Measurements from ENCODE around the gene LRRN3. TPM values are rescaled to one million over a fixed set of nuclear protein-coding genes. Genes with fewer than 3 reads are reported as not detected.

The LRRN3 gene
- total and polyA plus RNA-seq, 2 donors from 2014 or later = 0.54 to 1.1 TPM

DNA sequence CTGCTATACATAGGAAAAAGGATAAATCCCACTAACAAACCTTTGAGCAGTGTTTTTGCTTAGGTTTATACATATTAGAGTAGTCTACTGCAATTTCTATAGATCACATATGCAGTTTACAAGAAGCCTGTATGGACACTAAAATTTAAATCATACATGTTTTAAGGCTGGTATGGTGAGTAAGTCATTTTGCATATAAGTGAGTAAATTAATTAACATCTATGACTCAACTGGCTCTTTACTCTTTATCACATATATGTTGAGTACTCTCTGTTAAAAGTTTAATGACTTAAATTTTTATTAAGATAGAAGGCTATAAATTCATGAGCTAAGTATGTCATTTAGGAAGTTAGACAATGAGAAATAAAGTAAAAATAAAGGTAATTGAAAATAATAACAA is 69.4 kb downstream of the LRRN3 start:
- DNase-seq (no peak), FAIRE-seq (no peak)
- H3K9ac ChIP-seq (ENCODE audit: low read length in 3 of 3) = no peak overlapping the region
- TF ChIP-seq, protein P1, sequence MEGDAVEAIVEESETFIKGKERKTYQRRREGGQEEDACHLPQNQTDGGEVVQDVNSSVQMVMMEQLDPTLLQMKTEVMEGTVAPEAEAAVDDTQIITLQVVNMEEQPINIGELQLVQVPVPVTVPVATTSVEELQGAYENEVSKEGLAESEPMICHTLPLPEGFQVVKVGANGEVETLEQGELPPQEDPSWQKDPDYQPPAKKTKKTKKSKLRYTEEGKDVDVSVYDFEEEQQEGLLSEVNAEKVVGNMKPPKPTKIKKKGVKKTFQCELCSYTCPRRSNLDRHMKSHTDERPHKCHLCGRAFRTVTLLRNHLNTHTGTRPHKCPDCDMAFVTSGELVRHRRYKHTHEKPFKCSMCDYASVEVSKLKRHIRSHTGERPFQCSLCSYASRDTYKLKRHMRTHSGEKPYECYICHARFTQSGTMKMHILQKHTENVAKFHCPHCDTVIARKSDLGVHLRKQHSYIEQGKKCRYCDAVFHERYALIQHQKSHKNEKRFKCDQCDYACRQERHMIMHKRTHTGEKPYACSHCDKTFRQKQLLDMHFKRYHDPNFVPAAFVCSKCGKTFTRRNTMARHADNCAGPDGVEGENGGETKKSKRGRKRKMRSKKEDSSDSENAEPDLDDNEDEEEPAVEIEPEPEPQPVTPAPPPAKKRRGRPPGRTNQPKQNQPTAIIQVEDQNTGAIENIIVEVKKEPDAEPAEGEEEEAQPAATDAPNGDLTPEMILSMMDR (IDR thresholded peaks at IDR 0.05; ENCODE audit: borderline replicate concordance, extremely low read depth, insufficient read depth) = no peak
- H3K9me3 ChIP-seq (ENCODE audit: control insufficient read depth in 2 of 3, insufficient read depth in 1 of 3, low read length in 3 of 3) = no peaks in the 10 kb centered on the region
- no peaks in the 10 kb centered on the region for H3K4me1 ChIP-seq (ENCODE audit: control insufficient read depth in 2 of 3, insufficient read depth in 2 of 3, low read depth in 1 of 3, low read length in 3 of 3)
- intact Hi-C loops (cut with DNase I) = no loop called here
- no peak overlapping the region for H3K27ac ChIP-seq (ENCODE audit: low read depth in 2 of 2, low read length in 2 of 2)
- no peaks in the 10 kb centered on the region for H3K36me3 ChIP-seq (ENCODE audit: control insufficient read depth in 2 of 3, insufficient read depth in 3 of 3, low read length in 3 of 3)
- no peaks in the 10 kb centered on the region for H3K27me3 ChIP-seq (ENCODE audit: control insufficient read depth, insufficient read depth, low read length)
- no peak overlapping the region for H3K4me3 ChIP-seq (ENCODE audit: low read length in 3 of 3)

DNA sequence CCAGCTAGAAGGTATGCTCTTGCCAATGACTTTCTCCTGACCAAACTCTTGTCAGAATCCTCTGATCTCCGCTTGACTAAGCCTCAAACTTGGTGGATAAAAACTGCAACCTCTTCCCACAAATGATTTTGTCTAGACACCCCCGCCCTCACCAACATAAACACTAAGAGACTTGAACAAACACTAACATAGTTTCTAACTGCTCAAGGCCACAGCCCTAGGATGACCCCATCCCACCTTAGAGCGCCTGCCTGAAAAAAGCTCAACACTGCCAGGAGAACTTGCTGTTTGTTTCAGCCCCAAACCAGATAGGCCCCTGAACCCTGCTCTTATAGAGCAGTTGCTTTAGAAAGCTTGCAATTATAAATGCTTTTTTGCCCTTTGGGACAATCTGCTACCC is 71.8 kb downstream of the LRRN3 start:
- no peak overlapping the region for H3K9ac ChIP-seq (ENCODE audit: low read length in 3 of 3)
- intact Hi-C loops (cut with DNase I) = no loop called here
- no peak overlapping the region for H3K27ac ChIP-seq (ENCODE audit: low read depth in 2 of 2, low read length in 2 of 2)
- H3K4me3 ChIP-seq (ENCODE audit: low read length in 3 of 3) = no peak overlapping the region
- no peaks in the 10 kb centered on the region for H3K4me1 ChIP-seq (ENCODE audit: control insufficient read depth in 2 of 3, insufficient read depth in 2 of 3, low read depth in 1 of 3, low read length in 3 of 3)
- H3K36me3 ChIP-seq (ENCODE audit: control insufficient read depth in 2 of 3, insufficient read depth in 3 of 3, low read length in 3 of 3) = no peaks in the 10 kb centered on the region
- DNase-seq (no peak), FAIRE-seq (no peak)
- no peaks in the 10 kb centered on the region for H3K9me3 ChIP-seq (ENCODE audit: control insufficient read depth in 2 of 3, insufficient read depth in 1 of 3, low read length in 3 of 3)
- TF ChIP-seq, protein P1 (IDR thresholded peaks at IDR 0.05; ENCODE audit: borderline replicate concordance, extremely low read depth, insufficient read depth) = no peak
- H3K27me3 ChIP-seq (ENCODE audit: control insufficient read depth, insufficient read depth, low read length) = no peaks in the 10 kb centered on the region

DNA sequence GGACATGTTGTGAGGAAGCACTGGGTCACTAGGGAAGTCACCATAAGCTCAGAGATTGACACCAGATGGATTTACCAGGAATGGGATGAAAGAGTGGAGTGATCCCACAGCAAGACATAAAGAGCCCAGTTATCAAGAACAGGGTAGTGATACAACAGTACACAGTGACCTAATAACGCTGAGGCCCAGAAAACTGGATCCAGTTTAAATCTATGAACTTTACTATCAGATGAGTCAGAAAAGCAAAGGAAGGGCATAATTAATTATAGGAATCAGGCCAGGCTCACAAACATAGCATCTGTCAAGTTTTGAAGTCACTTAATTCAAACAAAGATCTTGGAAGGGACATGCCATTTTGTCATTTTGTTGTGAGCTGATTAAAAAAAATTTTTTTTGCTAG is 73.5 kb downstream of the LRRN3 start:
- intact Hi-C loops (cut with DNase I) = no loop called here
- H3K27me3 ChIP-seq (ENCODE audit: control insufficient read depth, insufficient read depth, low read length) = no peaks in the 10 kb centered on the region
- H3K9ac ChIP-seq (ENCODE audit: low read length in 3 of 3) = no peak overlapping the region
- H3K36me3 ChIP-seq (ENCODE audit: control insufficient read depth in 2 of 3, insufficient read depth in 3 of 3, low read length in 3 of 3) = no peaks in the 10 kb centered on the region
- no peaks in the 10 kb centered on the region for H3K9me3 ChIP-seq (ENCODE audit: control insufficient read depth in 2 of 3, insufficient read depth in 1 of 3, low read length in 3 of 3)
- TF ChIP-seq, protein P1 (IDR thresholded peaks at IDR 0.05; ENCODE audit: borderline replicate concordance, extremely low read depth, insufficient read depth) = no peak
- no peak for FAIRE-seq
- DNase-seq = no peak
- H3K4me3 ChIP-seq (ENCODE audit: low read length in 3 of 3) = no peak overlapping the region
- H3K27ac ChIP-seq (ENCODE audit: low read depth in 2 of 2, low read length in 2 of 2) = no peak overlapping the region
- H3K4me1 ChIP-seq (ENCODE audit: control insufficient read depth in 2 of 3, insufficient read depth in 2 of 3, low read depth in 1 of 3, low read length in 3 of 3) = no peaks in the 10 kb centered on the region

DNA sequence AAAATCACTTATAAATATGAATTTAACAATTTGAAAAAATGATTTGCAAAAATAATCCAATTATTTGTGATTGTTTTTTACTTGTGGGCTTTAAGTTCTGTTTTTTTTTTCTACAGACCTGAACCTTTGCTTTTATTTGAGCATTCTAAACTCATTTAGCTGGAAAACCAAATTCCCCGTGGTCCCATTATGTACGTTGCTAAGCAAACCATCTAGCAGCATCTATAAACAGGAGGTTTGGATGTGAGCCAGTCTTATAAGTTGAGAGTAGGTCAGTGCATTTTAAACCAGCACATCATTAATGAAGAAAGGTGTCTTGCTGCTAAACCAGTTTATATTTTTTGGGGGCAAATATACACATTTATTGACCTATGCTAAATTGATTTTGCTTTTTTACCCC is 77.3 kb downstream of the LRRN3 start:
- Histone ChIP-seq H3K36me3 (ENCODE audit: control insufficient read depth in 2 of 3, insufficient read depth in 3 of 3, low read length in 3 of 3) (no peaks in the 10 kb centered on the region), H3K27ac (ENCODE audit: low read depth in 2 of 2, low read length in 2 of 2) (no peak overlapping the region), H3K4me3 (ENCODE audit: low read length in 3 of 3) (no peak overlapping the region), H3K9me3 (ENCODE audit: control insufficient read depth in 2 of 3, insufficient read depth in 1 of 3, low read length in 3 of 3) (no peaks in the 10 kb centered on the region), H3K9ac (ENCODE audit: low read length in 3 of 3) (no peak overlapping the region), H3K4me1 (ENCODE audit: control insufficient read depth in 2 of 3, insufficient read depth in 2 of 3, low read depth in 1 of 3, low read length in 3 of 3) (no peaks in the 10 kb centered on the region), H3K27me3 (ENCODE audit: control insufficient read depth, insufficient read depth, low read length) (no peaks in the 10 kb centered on the region)
- TF ChIP-seq, protein P1 (IDR thresholded peaks at IDR 0.05; ENCODE audit: borderline replicate concordance, extremely low read depth, insufficient read depth) = no peak
- intact Hi-C loops (cut with DNase I) = no loop called here
- DNase-seq = peak in 2 of 5 donors; percentile 63 to 82
- no peak for FAIRE-seq

All from kidney (tissue), 14 donors.